ENCODE results near the gene NOTCH2.

The NOTCH2 gene

GRCh38 chr1:119873135-119874015 lies 196.1 kb downstream of the NOTCH2 start:
- no peak overlapping the region for H3K27ac Mint-ChIP-seq
- H3K36me3 Mint-ChIP-seq (ENCODE audit: insufficient read depth) = no peaks in the 10 kb centered on the region
- no peak for ATAC-seq (replicated peaks)
- H3K4me1 Mint-ChIP-seq (ENCODE audit: low read depth in 2 of 2) = peaks cover 4 to 5% of the 10 kb centered on the region in 2 donors
- DNase-seq = no peak
- H3K4me3 Mint-ChIP-seq = no peak overlapping the region
- H3K27me3 Mint-ChIP-seq = peaks cover 21 to 38% of the 10 kb centered on the region in 2 donors
- H3K9me3 Mint-ChIP-seq = no peaks in the 10 kb centered on the region

GRCh38 chr1:119871881-119872280 lies 197.6 kb downstream of the NOTCH2 start:
- peaks cover 4 to 5% of the 10 kb centered on the region in 2 donors for H3K4me1 Mint-ChIP-seq (ENCODE audit: low read depth in 2 of 2)
- no peak for ATAC-seq (replicated peaks)
- H3K27ac Mint-ChIP-seq = no peak overlapping the region
- peaks cover 20 to 38% of the 10 kb centered on the region in 2 donors for H3K27me3 Mint-ChIP-seq
- DNase-seq = no peak
- no peak overlapping the region for H3K4me3 Mint-ChIP-seq
- no peaks in the 10 kb centered on the region for H3K9me3 Mint-ChIP-seq
- no peaks in the 10 kb centered on the region for H3K36me3 Mint-ChIP-seq (ENCODE audit: insufficient read depth)

GRCh38 chr1:119870917-119871596 lies 198.4 kb downstream of the NOTCH2 start:
- H3K9me3 Mint-ChIP-seq = no peaks in the 10 kb centered on the region
- H3K4me3 Mint-ChIP-seq = no peak overlapping the region

GRCh38 chr1:119869995-119870394 lies 199.5 kb downstream of the NOTCH2 start:
- H3K9me3 Mint-ChIP-seq = no peaks in the 10 kb centered on the region
- DNase-seq = no peak
- no peak for ATAC-seq (replicated peaks)
- H3K36me3 Mint-ChIP-seq (ENCODE audit: insufficient read depth) = no peaks in the 10 kb centered on the region
- H3K4me1 Mint-ChIP-seq (ENCODE audit: low read depth in 2 of 2) = peaks cover 4 to 5% of the 10 kb centered on the region in 2 donors
- peaks cover 26 to 47% of the 10 kb centered on the region in 2 donors for H3K27me3 Mint-ChIP-seq
- no peak overlapping the region for H3K27ac Mint-ChIP-seq
- no peak overlapping the region for H3K4me3 Mint-ChIP-seq

More at GRCh38 chr1:119870917-119871596, 198.4 kb downstream of the NOTCH2 start:
- peak; percentile 41 to 59 (median 52) for DNase-seq
- Mint-ChIP-seq H3K27ac (no peak overlapping the region), H3K27me3 (peaks cover 20 to 39% of the 10 kb centered on the region in 2 donors), H3K4me1 (ENCODE audit: low read depth in 2 of 2) (peaks cover 4 to 5% of the 10 kb centered on the region in 2 donors), H3K36me3 (ENCODE audit: insufficient read depth) (no peaks in the 10 kb centered on the region)
- ATAC-seq (replicated peaks) = peak; percentile 50

GRCh38 chr1:119868176-119868575 lies 201.3 kb downstream of the NOTCH2 start:
- Mint-ChIP-seq H3K9me3 (no peaks in the 10 kb centered on the region), H3K4me1 (ENCODE audit: low read depth in 2 of 2) (peaks cover 4 to 5% of the 10 kb centered on the region in 2 donors), H3K4me3 (no peak overlapping the region), H3K36me3 (ENCODE audit: insufficient read depth) (no peaks in the 10 kb centered on the region), H3K27ac (no peak overlapping the region), H3K27me3 (peaks cover 27 to 56% of the 10 kb centered on the region in 2 donors)
- DNase-seq = no peak
- no peak for ATAC-seq (replicated peaks)

GRCh38 chr1:119866451-119866850 lies 203.0 kb downstream of the NOTCH2 start:
- Mint-ChIP-seq H3K9me3 (no peaks in the 10 kb centered on the region), H3K27me3 (peaks cover 33 to 57% of the 10 kb centered on the region in 2 donors), H3K4me3 (no peak overlapping the region), H3K27ac (no peak overlapping the region), H3K36me3 (ENCODE audit: insufficient read depth) (no peaks in the 10 kb centered on the region), H3K4me1 (ENCODE audit: low read depth in 2 of 2) (peaks cover 4 to 5% of the 10 kb centered on the region in 2 donors)
- DNase-seq = no peak
- no peak for ATAC-seq (replicated peaks)

GRCh38 chr1:119865627-119866026 lies 203.8 kb downstream of the NOTCH2 start:
- Mint-ChIP-seq H3K9me3 (no peaks in the 10 kb centered on the region), H3K4me3 (no peak overlapping the region), H3K27ac (no peak overlapping the region), H3K4me1 (ENCODE audit: low read depth in 2 of 2) (no peaks in the 10 kb centered on the region), H3K36me3 (ENCODE audit: insufficient read depth) (no peaks in the 10 kb centered on the region), H3K27me3 (peaks cover 28 to 57% of the 10 kb centered on the region in 2 donors)
- DNase-seq (no peak), ATAC-seq (replicated peaks) (no peak)

- H3K4me1 Mint-ChIP-seq (ENCODE audit: low read depth in 2 of 2) = peaks cover 0 to 4% of the 10 kb centered on the region in 2 donors
- H3K27me3 Mint-ChIP-seq = peaks cover 38 to 58% of the 10 kb centered on the region in 2 donors
- H3K4me3 Mint-ChIP-seq = no peak overlapping the region
- no peak overlapping the region for H3K27ac Mint-ChIP-seq
- no peak for ATAC-seq (replicated peaks)
- H3K9me3 Mint-ChIP-seq = no peaks in the 10 kb centered on the region
- no peaks in the 10 kb centered on the region for H3K36me3 Mint-ChIP-seq (ENCODE audit: insufficient read depth)
- no peak for DNase-seq
Measured at GRCh38 chr1:119862276-119862675, 207.2 kb downstream of the NOTCH2 start.
